ENCODE data around the gene ATAD3B. TPM values are rescaled to one million over a fixed set of nuclear protein-coding genes. Genes with fewer than 3 reads are reported as not detected.

ATAD3B gene
- polyA plus RNA-seq, 3 donors: 2.3 to 23.3 (median 2.3) TPM

DNA sequence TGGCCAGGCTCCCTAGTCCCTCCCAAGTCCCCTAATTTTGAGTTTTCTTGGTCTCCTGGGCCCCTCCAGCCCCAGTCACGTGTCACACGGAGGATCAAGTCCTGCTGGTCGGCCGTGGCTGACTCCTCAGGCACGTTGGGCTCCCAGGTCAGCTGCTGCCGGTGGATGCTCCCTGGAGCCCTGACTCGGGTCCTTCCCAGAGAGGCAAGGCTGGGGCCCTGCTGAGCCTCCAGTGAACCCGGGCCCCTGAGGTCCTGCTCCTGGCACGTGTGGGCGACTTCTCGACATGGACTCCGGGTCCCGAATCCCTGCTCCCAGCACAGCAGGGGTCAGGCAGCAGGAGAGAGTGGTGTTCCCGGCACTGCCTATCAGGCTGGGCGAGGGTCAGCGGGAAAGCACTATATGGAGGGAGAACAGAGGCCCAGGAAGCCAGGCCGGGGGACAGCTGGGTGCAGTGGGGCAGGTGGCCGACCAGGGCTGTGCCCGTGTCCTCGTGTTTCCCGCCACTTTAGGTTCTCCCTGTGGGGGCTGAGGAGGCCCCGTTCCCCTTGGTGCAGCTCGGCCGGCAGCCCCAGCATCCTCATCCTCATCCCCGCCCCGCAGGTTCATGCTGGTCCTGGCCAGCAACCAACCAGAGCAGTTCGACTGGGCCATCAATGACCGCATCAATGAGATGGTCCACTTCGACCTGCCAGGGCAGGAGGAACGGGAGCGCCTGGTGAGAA is 55.7 kb downstream of the ATAD3B start:
- no peak overlapping the region for H3K9ac ChIP-seq (ENCODE audit: insufficient read depth, low read length, poor library complexity, severe bottlenecking)
- H2AFZ ChIP-seq (ENCODE audit: insufficient read depth, low read depth, low read length, poor library complexity, severe bottlenecking): no peak overlapping the region
- Mint-ChIP-seq H3K4me3 (no peak overlapping the region), H3K36me3 (peaks cover 31 to 74% of the 10 kb centered on the region in 2 donors), H3K9me3 (peaks cover 17 to 23% (median 21%) of the 10 kb centered on the region in 7 donors), H3K27ac (no peak overlapping the region), H3K4me1 (no peaks in the 10 kb centered on the region), H3K27me3 (ENCODE audit: low read depth in 3 of 3) (no peaks in the 10 kb centered on the region)
- no peak overlapping the region for H3K27ac ChIP-seq (ENCODE audit: low read depth in 1 of 2, low read length in 2 of 2)
- no peak overlapping the region for H3K4me2 ChIP-seq (replicated peaks; ENCODE audit: extremely low read depth, low read length, poor library complexity, severe bottlenecking)
- peaks cover 27 to 35% of the 10 kb centered on the region in 2 donors for H3K36me3 ChIP-seq (replicated peaks in 1 of 2; ENCODE audit: control insufficient read depth in 1 of 2, insufficient read depth in 2 of 2, low read length in 2 of 2)
- no peaks in the 10 kb centered on the region for H3K4me1 ChIP-seq (ENCODE audit: control insufficient read depth in 1 of 2, insufficient read depth in 2 of 2, low read length in 2 of 2)
- H3K9me3 ChIP-seq (replicated peaks in 1 of 2; ENCODE audit: control insufficient read depth in 1 of 2, insufficient read depth in 1 of 2, low read length in 2 of 2): peaks cover 6 to 22% of the 10 kb centered on the region in 2 donors
- DNase-seq: no peak
- WGBS (ENCODE audit: insufficient coverage): 94% methylated on average over 28 of the region's 31 CpGs
- intact Hi-C loops (cut with micrococcal nuclease): no loop called here
- no peak for TF ChIP-seq CTCF (IDR thresholded peaks at IDR 0.05)
- no peak overlapping the region for H3K4me3 ChIP-seq (replicated peaks in 1 of 3; ENCODE audit: low read depth in 2 of 3, low read length in 3 of 3)
- H4K20me1 ChIP-seq (ENCODE audit: insufficient read depth, low read length): no peaks in the 10 kb centered on the region
- no peaks in the 10 kb centered on the region for H3K27me3 ChIP-seq (ENCODE audit: control insufficient read depth in 2 of 2, insufficient read depth in 2 of 2, low read length in 2 of 2)
- no peaks in the 10 kb centered on the region for H3K79me2 ChIP-seq (ENCODE audit: insufficient read depth, low read length)

GRCh38 chr1:1528301-1529267 is 57.0 kb downstream of the ATAD3B start:
- no peak for DNase-seq
- Mint-ChIP-seq H3K27ac (no peak overlapping the region), H3K9me3 (peaks cover 17 to 26% (median 21%) of the 10 kb centered on the region in 7 donors)

More at GRCh38 chr1:1528301-1529267, 57.0 kb downstream of the ATAD3B start:
- H3K27me3 Mint-ChIP-seq (ENCODE audit: low read depth in 3 of 3): no peaks in the 10 kb centered on the region
- TF ChIP-seq CTCF (IDR thresholded peaks at IDR 0.05): no peak
- H3K36me3 Mint-ChIP-seq: peaks cover 31 to 70% of the 10 kb centered on the region in 2 donors
- no peak overlapping the region for H3K9ac ChIP-seq (ENCODE audit: insufficient read depth, low read length, poor library complexity, severe bottlenecking)
- H3K27me3 ChIP-seq (ENCODE audit: control insufficient read depth in 2 of 2, insufficient read depth in 2 of 2, low read length in 2 of 2): no peaks in the 10 kb centered on the region
- peaks cover 6 to 28% of the 10 kb centered on the region in 2 donors for H3K9me3 ChIP-seq (replicated peaks in 1 of 2; ENCODE audit: control insufficient read depth in 1 of 2, insufficient read depth in 1 of 2, low read length in 2 of 2)
- no peak overlapping the region for H3K4me2 ChIP-seq (replicated peaks; ENCODE audit: extremely low read depth, low read length, poor library complexity, severe bottlenecking)
- H3K36me3 ChIP-seq (replicated peaks in 1 of 2; ENCODE audit: control insufficient read depth in 1 of 2, insufficient read depth in 2 of 2, low read length in 2 of 2): peaks cover 27 to 35% of the 10 kb centered on the region in 2 donors
- H3K4me3 ChIP-seq (replicated peaks in 1 of 3; ENCODE audit: low read depth in 2 of 3, low read length in 3 of 3): no peak overlapping the region
- peaks cover 4% of the 10 kb centered on the region for H3K4me1 Mint-ChIP-seq
- H3K4me3 Mint-ChIP-seq: no peak overlapping the region
- H2AFZ ChIP-seq (ENCODE audit: insufficient read depth, low read depth, low read length, poor library complexity, severe bottlenecking): no peak overlapping the region
- H3K27ac ChIP-seq (ENCODE audit: low read depth in 1 of 2, low read length in 2 of 2): no peak overlapping the region
- peaks cover 0 to 3% of the 10 kb centered on the region in 2 donors for H3K4me1 ChIP-seq (ENCODE audit: control insufficient read depth in 1 of 2, insufficient read depth in 2 of 2, low read length in 2 of 2)
- no peaks in the 10 kb centered on the region for H3K79me2 ChIP-seq (ENCODE audit: insufficient read depth, low read length)
- H4K20me1 ChIP-seq (ENCODE audit: insufficient read depth, low read length): no peaks in the 10 kb centered on the region
- 97% methylated on average over 30 of the region's 37 CpGs for WGBS (ENCODE audit: insufficient coverage)
- intact Hi-C loops (cut with micrococcal nuclease): no loop called here

All from CD14-positive monocyte (primary cell).